GM10248 (cell line): ENCODE measurements around the gene ACTRT2.

Source experiments
- CTCF ChIA-PET: fragments of 300-600 bp; sonication (Branson Sonifier 250); formaldehyde crosslinking; extraction: SDS; loops from one replicate; lab custom pipeline; 2021; ENCODE audit warnings: antibody characterized with exemption; lab: Yijun Ruan, JAX
- POLR2A ChIA-PET: fragments of 350-650 bp; sonication (Branson Sonifier 250); formaldehyde crosslinking; extraction: SDS; loops from one replicate; lab custom pipeline; 2020; ENCODE audit warnings: antibody characterized with exemption; lab: Yijun Ruan, JAX
- DNase-seq: peaks from one replicate; pipeline ENCODE4 v3.0.0; 2012; ENCODE audit errors: extremely low spot score
- CTCF ChIP-seq: IDR thresholded peaks from 2 replicates; pipeline ENCODE4 v1.5.1; 2012; ENCODE audit warnings: mild to moderate bottlenecking, low read depth; ENCODE audit errors: extremely low read depth, missing control alignments, control extremely low read depth

Gene ACTRT2

GRCh38 chr1:3034728-3035562 lies 13.7 kb downstream of the ACTRT2 start:
- CTCF ChIA-PET = no interaction called here

GRCh38 chr1:3035563-3036446 lies 14.5 kb downstream of the ACTRT2 start:
- CTCF ChIA-PET = no interaction called here
- POLR2A ChIA-PET = no interaction called here
- no peak for DNase-seq
- TF ChIP-seq CTCF = no peak

More at GRCh38 chr1:3034728-3035562, 13.7 kb downstream of the ACTRT2 start:
- no peak for DNase-seq
- no peak for TF ChIP-seq CTCF
- POLR2A ChIA-PET = no interaction called here

GRCh38 chr1:3036447-3037280 lies 15.4 kb downstream of the ACTRT2 start:
- POLR2A ChIA-PET = no interaction called here
- CTCF ChIA-PET = no interaction called here
- TF ChIP-seq CTCF = no peak
- no peak for DNase-seq

GRCh38 chr1:3037281-3038040 lies 16.2 kb downstream of the ACTRT2 start:
- TF ChIP-seq CTCF = no peak
- POLR2A ChIA-PET = no interaction called here
- DNase-seq = no peak
- CTCF ChIA-PET = no interaction called here

- no peak for TF ChIP-seq CTCF
- no peak for DNase-seq
- ChIA-PET CTCF (no interaction called here), POLR2A (no interaction called here)
Observed at GRCh38 chr1:3038113-3038551, 16.9 kb downstream of the ACTRT2 start.
